H1 (cell line): ENCODE data around the gene FUT2. TPM values are rescaled to one million over a fixed set of nuclear protein-coding genes. Genes with fewer than 3 reads are reported as not detected.

Source experiments
- CTCF ChIA-PET: fragments of 300-600 bp; sonication (Branson Sonifier 250); formaldehyde crosslinking; loops from one replicate; lab custom pipeline; 2021; ENCODE audit not compliant: partially characterized antibody; lab: Charles Lee
- POLR2A ChIA-PET: fragments of 300-600 bp; sonication (Branson Sonifier 250); formaldehyde crosslinking; loops from one replicate; lab custom pipeline; 2021; ENCODE audit warnings: inconsistent platforms; ENCODE audit not compliant: partially characterized antibody; lab: Charles Lee
- DNase-seq, 2 experiments: peaks; one replicate each; pipeline versions ENCODE4 v3.0.0 to v3.0.0-alpha.2; 2010 to 2022; ENCODE audit warnings: low spot score in 2 of 2, low read depth in 1 of 2, mixed read lengths in 1 of 2
- FAIRE-seq: peaks from 2 replicates; lab custom pipeline; 2011; peaks lifted over from hg19 to GRCh38; lab: Jason Lieb, UNC
- H2AFZ ChIP-seq: 2 replicates; pipeline ENCODE4 v1.8.1; 2012; ENCODE audit warnings: low read length, inconsistent platforms
- H2AK5ac ChIP-seq: 2 replicates; pipeline ENCODE4 v1.6.1; 2013; ENCODE audit warnings: low read depth, low read length
- H2BK120ac ChIP-seq: replicated peaks from 2 replicates; pipeline ENCODE3; 2013; ENCODE audit warnings: low read depth, low read length, inconsistent platforms
- H2BK12ac ChIP-seq: 2 replicates; pipeline ENCODE4 v1.6.1; 2013; ENCODE audit warnings: low read depth, low read length
- H2BK15ac ChIP-seq: 2 replicates; pipeline ENCODE4 v1.6.1; 2013; ENCODE audit warnings: low read length
- H2BK20ac ChIP-seq: 2 replicates; pipeline ENCODE4 v1.6.1; 2013; ENCODE audit warnings: low read length
- H2BK5ac ChIP-seq: 2 replicates; pipeline ENCODE4 v1.6.1; 2013; ENCODE audit warnings: low read depth, low read length
- H3K14ac ChIP-seq: 2 replicates; pipeline ENCODE4 v1.6.1; 2013; ENCODE audit warnings: inconsistent platforms; ENCODE audit not compliant: insufficient read length
- H3K18ac ChIP-seq: 2 replicates; pipeline ENCODE4 v1.6.1; 2013; ENCODE audit warnings: low read length; ENCODE audit errors: extremely low read depth
- H3K23ac ChIP-seq: 2 replicates; pipeline ENCODE4 v1.6.1; 2013; ENCODE audit warnings: inconsistent platforms; ENCODE audit not compliant: insufficient read length
- H3K23me2 ChIP-seq: 2 replicates; pipeline ENCODE4 v1.6.1; 2013; ENCODE audit warnings: low read depth, low read length
- H3K27ac ChIP-seq: 2 replicates; pipeline ENCODE4 v1.6.1; 2011; ENCODE audit warnings: low read depth, low read length, inconsistent platforms
- H3K27me3 ChIP-seq, 4 experiments: replicated peaks in 1 of 4; 1 replicate in 1 of 4; 2 replicates in 3 of 4; pipeline versions ENCODE4 v1.6.1 to v1.8.1; 2011 to 2013; ENCODE audit warnings: low read length in 3 of 4, mild to moderate bottlenecking in 3 of 4, inconsistent platforms in 2 of 4, mixed read lengths in 2 of 4, moderate library complexity in 1 of 4; ENCODE audit not compliant: control insufficient read depth in 3 of 4, insufficient read depth in 3 of 4; ENCODE audit errors: extremely low read depth in 1 of 4
- H3K36me3 ChIP-seq, 4 experiments: 2 replicates each; pipeline versions ENCODE4 v1.6.1 to v1.8.1; 2011 to 2013; ENCODE audit warnings: mild to moderate bottlenecking in 4 of 4, low read length in 3 of 4, moderate library complexity in 2 of 4, control low read depth in 1 of 4, inconsistent platforms in 1 of 4; ENCODE audit not compliant: insufficient read depth in 4 of 4, control insufficient read depth in 2 of 4
- H3K4ac ChIP-seq: replicated peaks from 2 replicates; pipeline ENCODE3; 2013; ENCODE audit warnings: low read length, low read depth, mixed read lengths, inconsistent platforms; ENCODE audit not compliant: insufficient read length
- H3K4me1 ChIP-seq, 4 experiments: replicated peaks in 1 of 4; 1 replicate in 1 of 4; 2 replicates in 3 of 4; pipeline versions ENCODE4 v1.6.1 to v1.8.1; 2011 to 2013; ENCODE audit warnings: low read length in 3 of 4, inconsistent platforms in 2 of 4, mixed read lengths in 1 of 4; ENCODE audit not compliant: insufficient read depth in 4 of 4, control insufficient read depth in 3 of 4
- H3K4me2 ChIP-seq, 2 experiments: 2 replicates each; pipeline versions ENCODE4 v1.6.1 to v1.8.1; 2011 to 2013; ENCODE audit warnings: low read depth in 2 of 2, low read length in 2 of 2, control low read depth in 1 of 2, inconsistent platforms in 1 of 2, mild to moderate bottlenecking in 1 of 2; ENCODE audit not compliant: insufficient read depth in 1 of 2
- H3K4me3 ChIP-seq, 4 experiments: fragments of 200-600, 300-600 bp in 1 of 4; sonication (generic), shearing (Covaris generic), sonication (Bioruptor Twin) in 1 of 4; 2 replicates each; pipeline versions ENCODE4 v1.5.1 to v1.8.1; 2011 to 2016; ENCODE audit warnings: low read length in 4 of 4, low read depth in 3 of 4, control low read depth in 2 of 4, inconsistent platforms in 2 of 4, mild to moderate bottlenecking in 2 of 4, mixed read lengths in 1 of 4, moderate library complexity in 1 of 4; ENCODE audit not compliant: insufficient read depth in 2 of 4; ENCODE audit errors: extremely low read depth in 1 of 4
- H3K56ac ChIP-seq: replicated peaks from 2 replicates; pipeline ENCODE3; 2013; ENCODE audit warnings: low read depth, mild to moderate bottlenecking, mixed read lengths, low read length, inconsistent platforms; ENCODE audit not compliant: insufficient read length
- H3K79me1 ChIP-seq: 2 replicates; pipeline ENCODE4 v1.6.1; 2013; ENCODE audit warnings: low read depth, low read length, control low read depth
- H3K79me2 ChIP-seq, 2 experiments: 2 replicates each; pipeline versions ENCODE4 v1.6.1 to v1.8.1; 2012 to 2013; ENCODE audit warnings: low read length in 2 of 2, mild to moderate bottlenecking in 2 of 2, inconsistent platforms in 1 of 2; ENCODE audit not compliant: insufficient read depth in 2 of 2, control insufficient read depth in 1 of 2
- H3K9ac ChIP-seq, 4 experiments: replicated peaks in 1 of 4; 1 replicate in 1 of 4; 2 replicates in 3 of 4; pipeline versions ENCODE4 v1.6.1 to v1.8.1; 2011 to 2013; ENCODE audit warnings: low read depth in 3 of 4, low read length in 3 of 4, control low read depth in 2 of 4, mild to moderate bottlenecking in 2 of 4, moderate library complexity in 2 of 4, inconsistent platforms in 1 of 4; ENCODE audit errors: extremely low read depth in 1 of 4
- H3K9me3 ChIP-seq, 2 experiments: 2 replicates each; pipeline versions ENCODE4 v1.6.1 to v1.8.1; 2012 to 2013; ENCODE audit warnings: mild to moderate bottlenecking in 2 of 2, moderate library complexity in 2 of 2, control low read depth in 1 of 2, inconsistent platforms in 1 of 2, low read depth in 1 of 2, low read length in 1 of 2, mixed read lengths in 1 of 2; ENCODE audit not compliant: insufficient read depth in 2 of 2
- H4K20me1 ChIP-seq, 2 experiments: replicated peaks in 1 of 2; 2 replicates each; pipeline versions ENCODE3 to v1.8.1; 2011 to 2013; ENCODE audit warnings: inconsistent platforms in 2 of 2, low read length in 2 of 2, mild to moderate bottlenecking in 1 of 2; ENCODE audit not compliant: insufficient read depth in 2 of 2, control insufficient read depth in 1 of 2
- H4K5ac ChIP-seq: 2 replicates; pipeline ENCODE4 v1.6.1; 2013; ENCODE audit warnings: low read length, low read depth, mixed read lengths, inconsistent platforms; ENCODE audit not compliant: insufficient read length
- H4K8ac ChIP-seq: 2 replicates; pipeline ENCODE4 v1.8.0; 2013; ENCODE audit warnings: mild to moderate bottlenecking, moderate library complexity, low read length, inconsistent platforms; ENCODE audit not compliant: insufficient read depth; ENCODE audit errors: extremely low read depth
- H4K91ac ChIP-seq: replicated peaks from 2 replicates; pipeline ENCODE3; 2013; ENCODE audit warnings: low read length, mixed read lengths, inconsistent platforms; ENCODE audit not compliant: insufficient read length
- BACH1 ChIP-seq: IDR thresholded peaks from 2 replicates; pipeline ENCODE4 v1.6.1; 2012; ENCODE audit warnings: low read length, improper control_type of control experiment
- CTBP2 ChIP-seq: IDR thresholded peaks from 2 replicates; pipeline ENCODE4 v1.7.0; 2011; ENCODE audit warnings: borderline replicate concordance, mild to moderate bottlenecking, moderate library complexity, mixed read lengths, low read length; ENCODE audit not compliant: insufficient read depth, insufficient read length
- FOSL1 ChIP-seq: IDR thresholded peaks from 2 replicates; pipeline ENCODE4 v1.6.1; 2011; ENCODE audit warnings: mild to moderate bottlenecking, low read depth, low read length, moderate library complexity; ENCODE audit not compliant: insufficient read depth
- JUN ChIP-seq: IDR thresholded peaks from 2 replicates; pipeline ENCODE4 v1.6.1; 2011; ENCODE audit warnings: low read depth, mild to moderate bottlenecking, improper control_type of control experiment, low read length
- RBBP5 ChIP-seq: IDR thresholded peaks from 2 replicates; pipeline ENCODE4 v1.7.1; 2012; ENCODE audit warnings: low read depth, mild to moderate bottlenecking, inconsistent platforms, low read length, moderate library complexity, borderline replicate concordance
- SRF ChIP-seq: IDR thresholded peaks from 2 replicates; pipeline ENCODE4 v1.6.1; 2011; ENCODE audit warnings: mild to moderate bottlenecking, low read depth, low read length, moderate library complexity
- WGBS, 2 experiments: shearing (Covaris generic) in 1 of 2; methylation state at CpG; one replicate each; pipeline versions ENCODE4 v1.1.6 to v1.1.7; 2013 to 2015; ENCODE audit warnings: low lambda C conversion rate in 2 of 2, mixed read lengths in 2 of 2, inconsistent platforms in 1 of 2, low coverage in 1 of 2, missing lambda C conversion rate in 1 of 2; ENCODE audit not compliant: insufficient replicate concordance in 2 of 2, insufficient coverage in 1 of 2, insufficient read length in 1 of 2; ENCODE audit errors: extremely low coverage in 1 of 2, missing lambda C conversion rate in 1 of 2; 5-methylcytosine and 5-hydroxymethylcytosine counted together
- polyA plus RNA-seq, 7 experiments: library from polyadenylated mRNA; depleted of rRNA in 3 of 7; stranded (reverse) in 5 of 7; unstranded in 2 of 7; fragments of >200 nt in 5 of 7; fragments of 200-250 nt in 2 of 7; gene quantifications; 1 replicate in 5 of 7; 2 replicates in 1 of 7; 4 replicates in 1 of 7; pipeline versions ENCODE4 v1.2.1 to v1.2.3, GENCODE V29; 2011 to 2013; ENCODE audit warnings: missing spikeins in 2 of 7, mixed read lengths in 2 of 7
- total RNA-seq: library from RNA; stranded (reverse); fragmentation: NEBNext Ultra II Directional; extraction: Animal tissue kit (Norgen Biotek cat#: 25700); gene quantifications from 2 replicates; pipeline ENCODE4 v1.2.1, GENCODE V29; 2021
- TF ChIP-seq, protein P1 (sequence below): IDR thresholded peaks from 2 replicates; pipeline ENCODE4 v1.6.1; 2012; ENCODE audit warnings: inconsistent platforms

The FUT2 gene
- total and polyA plus RNA-seq, 2 of the 8 experiments (the other 6 are each of a cell fraction or from before 2014, with no cell fraction given): 5.0 to 5.6 TPM

DNA sequence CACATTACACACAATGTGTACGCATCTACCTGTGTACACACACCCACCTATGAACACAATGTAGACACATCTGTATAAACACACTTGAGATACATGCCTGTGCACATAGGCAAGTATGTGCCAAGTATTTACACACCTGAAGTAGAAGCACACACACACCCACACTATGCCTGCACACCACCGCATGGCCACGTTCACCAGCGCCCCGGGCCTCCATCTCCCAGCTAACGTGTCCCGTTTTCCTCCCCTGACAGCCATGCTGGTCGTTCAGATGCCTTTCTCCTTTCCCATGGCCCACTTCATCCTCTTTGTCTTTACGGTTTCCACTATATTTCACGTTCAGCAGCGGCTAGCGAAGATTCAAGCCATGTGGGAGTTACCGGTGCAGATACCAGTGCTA, 6.9 kb downstream of the FUT2 start:
- CTCF ChIA-PET: interaction anchor here (1.8 to 9.4 kb wide), 2 partner anchors 9 to 28 kb away, joined by 15 to 42 read pairs; no protein-coding TSS in a partner anchor
- TF ChIP-seq, protein P1, sequence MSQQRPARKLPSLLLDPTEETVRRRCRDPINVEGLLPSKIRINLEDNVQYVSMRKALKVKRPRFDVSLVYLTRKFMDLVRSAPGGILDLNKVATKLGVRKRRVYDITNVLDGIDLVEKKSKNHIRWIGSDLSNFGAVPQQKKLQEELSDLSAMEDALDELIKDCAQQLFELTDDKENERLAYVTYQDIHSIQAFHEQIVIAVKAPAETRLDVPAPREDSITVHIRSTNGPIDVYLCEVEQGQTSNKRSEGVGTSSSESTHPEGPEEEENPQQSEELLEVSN: no peak
- TF ChIP-seq BACH1 (no peak), CTBP2 (no peak), FOSL1 (no peak), SRF (no peak), RBBP5 (no peak), JUN (no peak)
- no peak overlapping the region for H3K23ac ChIP-seq
- H3K4me1 ChIP-seq: no peaks in the 10 kb centered on the region
- H3K9ac ChIP-seq: no peak overlapping the region
- no peak overlapping the region for H3K4me3 ChIP-seq
- H3K18ac ChIP-seq: no peak overlapping the region
- no peak overlapping the region for H4K8ac ChIP-seq
- POLR2A ChIA-PET: interaction anchor here (4.2 kb wide), 1 partner anchor 9 kb away, joined by 26 read pairs; no protein-coding TSS in a partner anchor
- H3K36me3 ChIP-seq: peaks cover 0 to 8% (median 3%) of the 10 kb centered on the region in 4 experiments; a peak in 4 of 8 replicates
- H2BK12ac ChIP-seq: no peak overlapping the region
- H3K23me2 ChIP-seq: 0 out of 2 replicates have a peak, but pooled peaks cover 2% of the 10 kb centered on the region
- no peak overlapping the region for H4K91ac ChIP-seq
- no peak overlapping the region for H2AK5ac ChIP-seq
- H4K20me1 ChIP-seq: peaks cover 0 to 2% of the 10 kb centered on the region in 2 experiments
- no peak overlapping the region for H2BK5ac ChIP-seq
- H3K79me1 ChIP-seq: no peaks in the 10 kb centered on the region; the same call in 1 of the 2 replicates
- no peaks in the 10 kb centered on the region for H3K79me2 ChIP-seq
- H3K4ac ChIP-seq: no peak overlapping the region
- no peak overlapping the region for H3K14ac ChIP-seq
- no peak overlapping the region for H2BK120ac ChIP-seq
- 94% methylated on average over 13 of the region's 13 CpGs; no CpG with 5 or more reads in 1 of the 2 experiments for WGBS, 2 experiments
- FAIRE-seq: no peak
- no peak overlapping the region for H3K4me2 ChIP-seq
- no peak for DNase-seq
- H3K9me3 ChIP-seq: peaks cover 0 to 4% of the 10 kb centered on the region in 2 experiments; a peak in 1 of 4 replicates
- H3K27ac ChIP-seq: no peak overlapping the region
- no peak overlapping the region for H2BK20ac ChIP-seq
- H3K56ac ChIP-seq: no peak overlapping the region
- no peak overlapping the region for H2AFZ ChIP-seq
- no peak overlapping the region for H2BK15ac ChIP-seq
- H4K5ac ChIP-seq: no peak overlapping the region
- H3K27me3 ChIP-seq: no peaks in the 10 kb centered on the region
